Body of pancreas (tissue), 4 donors: ENCODE results near the gene CRACDL.

Source experiments
- POLR2A ChIP-seq, 3 donors: fragments of 450-650 bp; IDR thresholded peaks; one replicate each; pipeline ENCODE4 v1.6.1; 2016; ENCODE audit warnings: antibody characterized with exemption in 3 of 3, mild to moderate bottlenecking in 2 of 3
- TF ChIP-seq, protein P1 (sequence below), 7 experiments: fragments of 450-650 bp in 4 of 7; fragments of 200-600 bp in 3 of 7; sonication (generic) in 3 of 7; IDR thresholded peaks; one replicate each; pipeline ENCODE4 v1.5.1; 2016 to 2019; ENCODE audit warnings: antibody characterized with exemption in 7 of 7

DNA sequence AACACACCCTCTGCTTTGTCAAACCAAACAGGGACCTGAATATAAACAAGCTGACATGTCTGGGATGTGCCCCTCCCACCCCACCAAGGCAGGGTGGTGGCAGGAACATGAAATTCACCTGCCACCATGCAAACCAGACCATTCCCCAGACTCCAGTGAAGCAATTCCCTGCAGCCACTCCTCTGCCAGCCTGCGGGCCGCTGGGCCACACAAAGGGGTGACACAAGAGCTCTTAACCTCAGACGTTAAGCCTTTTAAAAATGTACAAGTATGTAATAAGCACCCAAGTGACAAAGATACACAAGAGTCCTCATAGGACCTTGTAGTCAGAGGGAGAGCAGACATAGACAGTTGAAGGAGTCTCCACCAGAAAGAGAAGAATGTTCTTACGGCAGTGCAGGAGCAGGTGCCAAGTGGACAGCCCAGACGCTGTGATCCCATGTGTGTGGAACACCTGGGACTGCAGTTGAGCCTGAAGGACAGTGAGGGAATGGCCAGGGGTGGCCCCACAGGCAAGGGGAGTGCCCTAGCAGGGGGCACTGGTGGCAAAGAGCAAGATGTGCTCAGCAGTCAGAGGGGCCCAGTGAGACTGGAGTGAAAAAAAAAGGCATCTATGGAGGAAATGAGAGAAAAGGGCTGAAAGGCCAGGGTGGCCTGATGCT, 36.9 kb downstream of the CRACDL start:
- TF ChIP-seq, protein P1, sequence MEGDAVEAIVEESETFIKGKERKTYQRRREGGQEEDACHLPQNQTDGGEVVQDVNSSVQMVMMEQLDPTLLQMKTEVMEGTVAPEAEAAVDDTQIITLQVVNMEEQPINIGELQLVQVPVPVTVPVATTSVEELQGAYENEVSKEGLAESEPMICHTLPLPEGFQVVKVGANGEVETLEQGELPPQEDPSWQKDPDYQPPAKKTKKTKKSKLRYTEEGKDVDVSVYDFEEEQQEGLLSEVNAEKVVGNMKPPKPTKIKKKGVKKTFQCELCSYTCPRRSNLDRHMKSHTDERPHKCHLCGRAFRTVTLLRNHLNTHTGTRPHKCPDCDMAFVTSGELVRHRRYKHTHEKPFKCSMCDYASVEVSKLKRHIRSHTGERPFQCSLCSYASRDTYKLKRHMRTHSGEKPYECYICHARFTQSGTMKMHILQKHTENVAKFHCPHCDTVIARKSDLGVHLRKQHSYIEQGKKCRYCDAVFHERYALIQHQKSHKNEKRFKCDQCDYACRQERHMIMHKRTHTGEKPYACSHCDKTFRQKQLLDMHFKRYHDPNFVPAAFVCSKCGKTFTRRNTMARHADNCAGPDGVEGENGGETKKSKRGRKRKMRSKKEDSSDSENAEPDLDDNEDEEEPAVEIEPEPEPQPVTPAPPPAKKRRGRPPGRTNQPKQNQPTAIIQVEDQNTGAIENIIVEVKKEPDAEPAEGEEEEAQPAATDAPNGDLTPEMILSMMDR (IDR thresholded peaks at IDR 0.05): no peak
- TF ChIP-seq POLR2A (IDR thresholded peaks at IDR 0.05): no peak
